DMS79 treated with DMSO at 0.1 percent for 48 hours (cell line): Measurements from ENCODE around the gene ARAP1.

Source experiments
- DNase-seq: peaks from one replicate; lab custom pipeline; 2025; lab: John Stamatoyannopoulos, UW

The ARAP1 gene

GRCh38 chr11:72703267-72704008 is 48.8 kb downstream of the ARAP1 start:
- DNase-seq = no peak

- no peak for DNase-seq
These were observed 49.5 kb downstream of the ARAP1 start for GRCh38 chr11:72702577-72703241.

DNA sequence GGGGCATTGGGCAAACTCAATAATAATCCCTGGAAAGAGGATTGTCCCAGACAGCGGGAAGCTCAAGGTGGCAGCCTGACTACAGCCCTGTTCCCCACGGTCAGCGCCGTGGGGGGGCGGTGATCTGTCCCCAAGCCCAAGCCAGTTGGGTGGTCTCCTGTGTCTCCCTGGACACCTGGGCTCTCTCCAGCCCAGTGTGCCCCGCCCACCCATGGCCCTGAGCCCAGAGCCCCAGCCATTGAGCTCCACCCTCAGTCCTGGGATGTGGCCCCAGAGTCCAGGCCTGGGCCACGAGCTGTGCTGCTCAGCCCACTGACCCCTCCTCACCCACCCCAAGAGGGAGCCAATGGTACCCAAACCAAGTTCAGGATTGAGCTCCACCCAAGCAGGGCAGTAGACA is 50.1 kb downstream of the ARAP1 start:
- DNase-seq = no peak

- DNase-seq = no peak
These were observed 50.7 kb downstream of the ARAP1 start for GRCh38 chr11:72701466-72701865.

GRCh38 chr11:72700146-72700545 is 52.1 kb downstream of the ARAP1 start:
- DNase-seq = no peak

DNA sequence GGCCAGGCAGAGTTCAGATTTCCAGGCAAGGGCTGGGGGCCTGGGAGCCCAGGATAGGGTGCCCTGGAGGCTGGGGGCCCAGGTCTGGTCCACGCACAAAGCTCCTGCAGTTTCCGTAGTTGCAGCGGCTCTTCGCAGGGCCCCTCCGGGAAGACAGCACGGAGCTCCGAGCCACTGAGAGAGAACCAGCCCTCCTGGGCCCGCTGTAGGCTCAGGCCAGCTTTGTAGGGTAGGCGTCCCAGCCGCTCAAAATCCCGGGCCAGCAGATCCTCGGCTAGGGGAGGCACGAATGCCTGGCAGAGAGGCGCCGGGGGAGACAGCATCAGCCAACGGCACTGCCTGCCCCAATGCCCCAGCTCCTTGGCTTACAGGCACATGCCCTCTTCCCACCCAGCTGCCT is 54.4 kb downstream of the ARAP1 start:
- DNase-seq = no peak

DNA sequence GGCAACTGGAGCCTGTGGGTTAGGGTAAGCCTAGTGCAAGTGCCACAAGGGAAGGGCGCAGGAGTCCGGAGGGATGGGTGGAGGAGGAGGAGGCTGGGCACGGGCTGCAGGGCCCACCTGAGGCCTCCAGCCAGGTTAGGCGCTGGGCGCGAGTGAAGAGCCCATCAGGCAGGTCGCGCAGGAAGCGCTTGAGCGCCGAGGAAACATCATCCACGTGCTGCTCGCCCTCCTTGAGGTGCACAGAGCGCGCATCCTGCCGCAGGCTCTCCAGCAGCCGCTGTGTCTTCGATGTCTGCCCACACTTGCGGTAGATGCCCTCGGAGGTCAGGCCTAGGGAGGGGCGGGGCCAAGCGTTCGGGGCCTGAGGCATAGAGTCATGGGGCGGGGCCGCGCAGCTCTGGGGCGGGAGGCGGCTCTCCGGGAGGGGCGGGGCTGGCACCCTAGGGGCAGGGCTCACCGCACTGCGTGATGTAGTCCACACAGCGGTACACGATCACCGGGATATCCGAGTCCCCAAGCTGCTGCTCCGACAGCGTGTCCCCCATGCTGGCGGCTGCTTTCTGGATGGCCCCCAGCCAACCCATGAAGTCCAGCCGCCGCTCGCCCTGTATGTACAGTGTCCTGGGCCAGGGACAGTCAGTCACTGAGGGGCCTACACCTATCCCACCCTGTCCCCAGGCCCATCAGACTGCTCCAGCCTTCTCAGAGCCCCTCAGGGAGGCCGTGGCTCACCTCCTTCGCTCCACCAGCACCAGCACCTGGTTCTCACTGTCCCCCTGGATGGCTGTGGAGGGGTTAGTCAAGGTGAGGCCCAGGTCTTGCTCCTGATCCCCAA is 55.1 kb downstream of the ARAP1 start:
- DNase-seq = no peak

GRCh38 chr11:72695354-72695753 is 56.9 kb downstream of the ARAP1 start:
- no peak for DNase-seq

GRCh38 chr11:72693271-72693968 is 58.8 kb downstream of the ARAP1 start:
- DNase-seq = no peak

DNA sequence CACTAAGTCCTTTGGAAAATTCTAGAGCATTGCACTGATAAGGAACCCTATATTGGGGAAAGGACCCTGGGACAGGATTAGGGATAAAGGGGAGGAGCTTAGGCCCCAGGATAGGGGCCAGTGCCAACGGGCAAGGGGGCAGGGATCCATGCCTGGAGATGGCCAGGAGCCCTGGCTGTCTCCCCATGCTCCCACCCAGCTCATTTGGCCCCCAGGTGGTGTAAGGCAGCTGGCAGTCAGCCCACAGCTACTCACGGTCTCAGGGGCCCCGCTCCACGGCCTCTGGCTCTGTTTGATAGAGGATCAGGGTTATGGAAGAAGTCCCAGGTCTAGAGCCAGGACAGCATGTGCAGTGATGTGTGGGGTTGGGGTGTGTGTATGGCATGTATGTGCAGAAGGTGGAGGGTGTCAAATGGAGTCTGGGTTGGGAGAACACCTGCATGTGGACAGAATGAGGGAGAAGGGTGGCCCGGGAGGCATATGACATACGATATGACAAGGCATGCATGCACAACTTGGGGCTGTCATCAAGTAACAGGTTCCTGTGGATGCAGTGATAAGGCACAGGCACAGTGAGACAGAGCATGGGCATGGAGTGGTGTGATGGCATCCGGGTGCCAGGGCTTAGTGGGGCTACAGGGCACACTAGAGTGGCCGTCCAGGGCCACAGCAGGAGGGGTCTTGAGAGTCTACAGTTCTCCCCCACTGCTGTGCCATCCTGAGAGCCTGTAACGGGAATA is 59.5 kb downstream of the ARAP1 start:
- no peak for DNase-seq

DNA sequence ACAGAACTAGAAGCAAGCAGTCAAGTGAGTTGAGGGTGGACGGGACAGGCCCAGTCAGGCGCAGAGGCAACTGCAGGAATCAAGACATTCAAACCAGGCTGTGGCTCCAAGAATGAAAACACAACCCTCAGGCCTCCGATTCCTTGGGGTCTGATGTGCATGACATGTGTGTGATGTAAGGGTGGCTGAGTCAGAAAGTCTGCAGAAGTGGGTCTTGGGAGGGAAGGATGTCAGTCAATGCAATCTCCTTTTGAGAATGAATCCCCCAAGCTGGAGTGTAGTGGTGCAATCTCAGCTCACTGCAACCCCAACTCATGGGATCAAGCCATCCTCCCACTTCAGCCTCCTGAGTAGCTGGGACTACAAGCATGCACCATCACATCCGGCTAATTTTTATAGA is 62.0 kb downstream of the ARAP1 start:
- DNase-seq = no peak

DNA sequence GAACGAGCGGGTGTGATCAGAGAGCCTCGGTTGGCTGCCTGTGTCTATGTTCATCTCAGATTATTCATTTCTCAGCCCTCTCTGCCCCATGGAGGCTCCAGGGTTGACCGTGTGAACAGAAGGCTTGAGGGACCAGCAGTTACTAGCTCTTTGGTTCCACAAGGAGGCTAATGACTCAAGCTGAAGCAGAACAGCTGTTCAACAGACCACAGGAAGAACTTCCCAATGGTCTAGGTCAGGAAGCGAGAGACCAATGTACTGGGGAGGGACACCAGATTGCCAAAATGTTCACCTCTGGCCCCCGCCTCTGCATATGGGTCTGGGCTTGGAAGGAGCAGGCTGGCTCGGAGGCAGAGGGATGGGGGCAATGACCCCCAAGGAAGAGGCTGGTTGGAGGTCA is 63.3 kb downstream of the ARAP1 start:
- DNase-seq = no peak

GRCh38 chr11:72688486-72688885 is 63.7 kb downstream of the ARAP1 start:
- no peak for DNase-seq

- no peak for DNase-seq
These were observed 64.9 kb downstream of the ARAP1 start for GRCh38 chr11:72687326-72687725.

- no peak for DNase-seq
These were observed 65.5 kb downstream of the ARAP1 start for GRCh38 chr11:72686639-72687220.

DNA sequence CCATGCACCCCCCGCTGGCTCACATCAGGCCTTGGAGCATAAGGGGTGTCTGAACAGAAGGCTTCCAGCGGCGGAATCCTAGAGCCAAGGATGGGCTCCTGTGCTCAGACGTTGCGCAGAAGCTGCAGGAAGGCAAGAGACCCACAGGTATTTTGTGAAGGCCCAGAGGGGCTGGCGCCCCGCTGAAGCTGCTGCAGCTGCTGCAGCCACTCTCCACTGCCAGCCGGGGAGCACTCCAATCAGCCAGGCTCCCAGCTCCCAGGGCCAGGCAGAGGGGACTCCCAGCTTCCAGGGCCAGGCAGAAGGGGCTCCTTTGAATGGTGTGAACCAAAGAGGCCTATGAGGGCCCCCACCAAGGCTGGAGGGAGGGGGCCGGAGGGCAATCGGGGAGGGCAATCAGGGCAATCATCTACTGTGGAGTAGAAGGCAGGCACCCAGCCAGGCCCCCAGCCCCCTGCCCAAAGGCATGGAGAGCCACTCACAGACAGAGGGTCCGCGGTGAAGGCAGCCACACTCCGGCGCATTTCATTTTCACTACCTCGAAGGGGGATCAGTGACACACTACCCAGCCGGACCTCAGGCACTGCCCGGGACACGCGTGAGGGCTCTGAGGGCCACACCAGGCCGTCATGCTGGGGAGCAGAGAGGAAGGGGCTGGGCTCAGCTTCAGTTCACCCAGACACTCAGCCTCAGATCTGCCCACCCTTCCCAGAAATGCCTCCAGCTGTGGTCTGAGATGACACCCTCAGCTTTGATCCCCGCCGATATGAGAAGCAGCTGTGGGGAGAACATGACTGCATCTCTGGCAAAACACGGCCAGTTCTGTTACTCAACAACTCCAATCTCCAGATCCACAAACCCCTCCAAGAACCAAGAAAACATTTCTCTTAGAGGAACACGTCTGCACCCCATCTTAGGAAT is 66.4 kb downstream of the ARAP1 start:
- no peak for DNase-seq

- no peak for DNase-seq
These were observed 67.8 kb downstream of the ARAP1 start for GRCh38 chr11:72684236-72684912.

GRCh38 chr11:72683782-72684200 is 68.4 kb downstream of the ARAP1 start:
- peak; percentile 33 for DNase-seq

- no peak for DNase-seq
These were observed 69.4 kb downstream of the ARAP1 start for GRCh38 chr11:72682858-72683243.
